GM19099 (cell line): ENCODE results near the gene MATK.

Experiments used
- POLR2A ChIP-seq: IDR thresholded peaks from 3 replicates; pipeline ENCODE4 v1.6.1; 2011; ENCODE audit warnings: low read depth; ENCODE audit not compliant: insufficient read length; ENCODE audit errors: extremely low read depth

MATK gene

GRCh38 chr19:3785938-3786824 lies at the start of gene MATK:
MATK (minus strand) TSS chr19:3786381; CDS start chr19:3785135, 1,246 bp downstream.
- TF ChIP-seq POLR2A: no peak

GRCh38 chr19:3835055-3835435 lies 48.9 kb upstream of the MATK start:
- no peak for TF ChIP-seq POLR2A

- TF ChIP-seq POLR2A: no peak
Observed at GRCh38 chr19:3834349-3835054, 48.3 kb upstream of the MATK start.

GRCh38 chr19:3833578-3834348 lies 47.6 kb upstream of the MATK start:
- TF ChIP-seq POLR2A: no peak

GRCh38 chr19:3832001-3832400 lies 45.8 kb upstream of the MATK start:
- TF ChIP-seq POLR2A: no peak

- no peak for TF ChIP-seq POLR2A
Observed at GRCh38 chr19:3831601-3832000, 45.4 kb upstream of the MATK start.

GRCh38 chr19:3830621-3831589 lies 44.7 kb upstream of the MATK start:
- no peak for TF ChIP-seq POLR2A

- no peak for TF ChIP-seq POLR2A
Observed at GRCh38 chr19:3827306-3827705, 41.1 kb upstream of the MATK start.

GRCh38 chr19:3826163-3826562 lies 40.0 kb upstream of the MATK start:
- TF ChIP-seq POLR2A: no peak

GRCh38 chr19:3825286-3825956 lies 39.2 kb upstream of the MATK start:
- no peak for TF ChIP-seq POLR2A

GRCh38 chr19:3823350-3823713 lies 37.2 kb upstream of the MATK start:
- no peak for TF ChIP-seq POLR2A

GRCh38 chr19:3822683-3823349 lies 36.6 kb upstream of the MATK start:
- no peak for TF ChIP-seq POLR2A

- TF ChIP-seq POLR2A: no peak
Observed at GRCh38 chr19:3821857-3822364, 35.7 kb upstream of the MATK start.
